Panc1 (cell line): ENCODE measurements around the gene PPARGC1A. TPM values are rescaled to one million over a fixed set of nuclear protein-coding genes. Genes with fewer than 3 reads are reported as not detected.

ENCODE experiments used
- ATAC-seq: fragments of 200-7000 bp; cut with Tn5 transposase; 2 replicates; pipeline ENCODE4 v1.9.1; 2020; ENCODE audit warnings: mild to moderate bottlenecking, moderate library complexity
- BruUV-seq: library from RNA; stranded (reverse); fragments of 400-500 nt; replicated peaks from 2 replicates; lab custom pipeline; 2021; lab: Mats Ljungman, UMichigan
- CTCF ChIA-PET: fragments of 300-600 bp; sonication (Branson Sonifier 250); formaldehyde crosslinking; loops from one replicate; lab custom pipeline; 2022; ENCODE audit warnings: antibody characterized with exemption; lab: Charles Lee
- POLR2A ChIA-PET: fragments of 300-600 bp; sonication (Branson Sonifier 250); formaldehyde crosslinking; loops from one replicate; lab custom pipeline; 2022; ENCODE audit warnings: antibody characterized with exemption; lab: Charles Lee
- DNase-seq: peaks from one replicate; pipeline ENCODE4 v3.0.0-alpha.2; 2010; ENCODE audit warnings: low read depth, low spot score
- H3K27ac ChIP-seq: 2 replicates; pipeline ENCODE4 v1.5.1; 2011; ENCODE audit warnings: mild to moderate bottlenecking, low read length, inconsistent platforms
- H3K27me3 ChIP-seq: fragments of 200-500 bp; sonication (Bioruptor generic); 2 replicates; pipeline ENCODE4 v1.6.0; 2014; ENCODE audit warnings: low read length, inconsistent platforms; ENCODE audit not compliant: control insufficient read depth, insufficient read depth
- H3K36me3 ChIP-seq: fragments of 200-500 bp; sonication (Bioruptor generic); 2 replicates; pipeline ENCODE4 v1.5.1; 2014; ENCODE audit warnings: inconsistent platforms, mild to moderate bottlenecking, low read length, moderate library complexity; ENCODE audit not compliant: control insufficient read depth, insufficient read depth
- H3K4me1 ChIP-seq: 2 replicates; pipeline ENCODE4 v1.5.1; 2011; ENCODE audit warnings: inconsistent platforms, mild to moderate bottlenecking, low read length, moderate library complexity; ENCODE audit not compliant: control insufficient read depth, insufficient read depth
- H3K4me3 ChIP-seq, 2 experiments: 2 replicates each; pipeline ENCODE4 v1.5.1; 2011 to 2012; ENCODE audit warnings: low read depth in 2 of 2, low read length in 2 of 2, mild to moderate bottlenecking in 2 of 2, inconsistent platforms in 1 of 2, moderate library complexity in 1 of 2
- H3K9me3 ChIP-seq: fragments of 200-500 bp; sonication (Bioruptor generic); 2 replicates; pipeline ENCODE4 v1.5.1; 2014; ENCODE audit warnings: low read depth, mild to moderate bottlenecking, inconsistent platforms, low read length, moderate library complexity; ENCODE audit not compliant: control insufficient read depth, insufficient read depth
- CTCF ChIP-seq: fragments of 450-650 bp; IDR thresholded peaks from 2 replicates; pipeline ENCODE4 v1.5.1; 2017; ENCODE audit warnings: mild to moderate bottlenecking
- POLR2AphosphoS5 ChIP-seq: IDR thresholded peaks from 2 replicates; pipeline ENCODE4 v1.6.1; 2012; ENCODE audit warnings: mild to moderate bottlenecking, low read depth, low read length, moderate library complexity
- REST ChIP-seq, 2 experiments: IDR thresholded peaks; 2 replicates each; pipeline ENCODE4 v1.6.1; 2011 to 2012; ENCODE audit warnings: low read depth in 2 of 2, control low read depth in 1 of 2, low read length in 1 of 2, mild to moderate bottlenecking in 1 of 2, moderate library complexity in 1 of 2; ENCODE audit not compliant: insufficient read depth in 1 of 2
- SIN3A ChIP-seq: IDR thresholded peaks from 2 replicates; pipeline ENCODE4 v1.6.1; 2012; ENCODE audit warnings: low read depth, mild to moderate bottlenecking, low read length, moderate library complexity, borderline replicate concordance; ENCODE audit not compliant: insufficient read depth
- TCF7L2 ChIP-seq: IDR thresholded peaks from 2 replicates; pipeline ENCODE4 v1.6.1; 2011; ENCODE audit warnings: mild to moderate bottlenecking, low read depth, low read length, inconsistent platforms
- in situ Hi-C: cut with HindIII; loops from 2 replicates; pipeline ENCODE4 v1.10.0; 2016; ENCODE audit warnings: low sequenced_read_pairs, low pct_unique_long_range_greater_than_20kb
- intact Hi-C: fragments of 100-400 bp; cut with micrococcal nuclease; formaldehyde crosslinking; loops from one replicate; pipeline ENCODE4 v1.10.0; 2022; ENCODE audit not compliant: unreplicated experiment
- total RNA-seq: library from RNA; stranded (reverse); gene quantifications from one replicate; pipeline ENCODE4 v1.2.1, GENCODE V29; 2021; ENCODE audit not compliant: unreplicated experiment

Gene PPARGC1A
- total RNA-seq, 1 experiment from 2014 or later = 0.59 TPM

GRCh38 chr4:23916282-23916681 lies 26.4 kb upstream of the PPARGC1A start:
- CTCF ChIA-PET = no interaction called here
- Histone ChIP-seq H3K4me3 (no peak overlapping the region), H3K36me3 (no peaks in the 10 kb centered on the region), H3K4me1 (no peaks in the 10 kb centered on the region), H3K27me3 (no peaks in the 10 kb centered on the region), H3K27ac (no peak overlapping the region), H3K9me3 (no peaks in the 10 kb centered on the region)
- ATAC-seq (no peak), DNase-seq (no peak)
- TF ChIP-seq SIN3A = no peak
- no peak for TF ChIP-seq POLR2AphosphoS5
- TF ChIP-seq TCF7L2 = no peak
- no peak for TF ChIP-seq CTCF
- no peak for TF ChIP-seq REST (IDR thresholded peaks at IDR 0.05; ENCODE audit: insufficient read depth in 1 of 2, low read depth in 2 of 2, low read length in 1 of 2)
- no TSS peak for BruUV-seq
- in situ Hi-C loops (no loop called here), intact Hi-C loops (no loop called here)
- POLR2A ChIA-PET = no interaction called here

GRCh38 chr4:23915459-23916132 lies 25.7 kb upstream of the PPARGC1A start:
- DNase-seq = no peak
- ChIA-PET CTCF (no interaction called here), POLR2A (no interaction called here)
- Histone ChIP-seq H3K27ac (no peak overlapping the region), H3K4me3 (no peak overlapping the region), H3K9me3 (no peaks in the 10 kb centered on the region), H3K27me3 (no peaks in the 10 kb centered on the region), H3K4me1 (no peaks in the 10 kb centered on the region), H3K36me3 (no peaks in the 10 kb centered on the region)
- no TSS peak for BruUV-seq
- intact Hi-C loops (no loop called here), in situ Hi-C loops (no loop called here)
- ATAC-seq = no peak
- no peak for TF ChIP-seq TCF7L2
- TF ChIP-seq CTCF = no peak
- no peak for TF ChIP-seq REST (IDR thresholded peaks at IDR 0.05; ENCODE audit: insufficient read depth in 1 of 2, low read depth in 2 of 2, low read length in 1 of 2)
- no peak for TF ChIP-seq SIN3A
- no peak for TF ChIP-seq POLR2AphosphoS5
